Body of pancreas (tissue), 4 donors: ENCODE measurements around the gene ACP7. TPM values are rescaled to one million over a fixed set of nuclear protein-coding genes. Genes with fewer than 3 reads are reported as not detected.

Experiments used
- ATAC-seq: fragments of 150-250 bp; one replicate; pipeline ENCODE4 v1.9.1; 2016
- DNase-seq, 4 donors: peaks; one replicate each; pipeline ENCODE4 v3.0.0-alpha.2; 2019
- H3K27ac ChIP-seq, 4 donors: fragments of 200-600 bp; sonication (generic); 1 replicate in 3 of 4; 2 replicates in 1 of 4; pipeline versions ENCODE4 v1.5.1 to v1.6.1; 2016 to 2019; ENCODE audit warnings: mild to moderate bottlenecking in 1 of 4, mixed read lengths in 1 of 4, moderate library complexity in 1 of 4
- H3K27me3 ChIP-seq, 2 donors: fragments of 200-600 bp; sonication (generic); one replicate each; pipeline ENCODE4 v1.6.0; 2016; ENCODE audit warnings: mild to moderate bottlenecking in 1 of 2
- H3K36me3 ChIP-seq, 2 donors: fragments of 200-600 bp; sonication (generic); replicated peaks in 1 of 2; 2 replicates each; pipeline ENCODE4 v1.5.1; 2016; ENCODE audit warnings: low read depth in 2 of 2; ENCODE audit not compliant: insufficient read depth in 1 of 2
- H3K4me1 ChIP-seq: fragments of 200-600 bp; sonication (generic); one replicate; pipeline ENCODE4 v1.6.0; 2016
- H3K4me3 ChIP-seq, 2 donors: fragments of 200-600 bp; sonication (generic); 1 replicate in 1 of 2; 2 replicates in 1 of 2; pipeline ENCODE4 v1.5.1; 2016 to 2019
- H3K9me3 ChIP-seq, 3 donors: fragments of 200-600 bp; sonication (generic); 1 replicate in 2 of 3; 2 replicates in 1 of 3; pipeline ENCODE4 v1.5.1; 2016
- POLR2A ChIP-seq, 3 donors: fragments of 450-650 bp; IDR thresholded peaks; one replicate each; pipeline ENCODE4 v1.6.1; 2016; ENCODE audit warnings: antibody characterized with exemption in 3 of 3, mild to moderate bottlenecking in 2 of 3
- WGBS, 2 donors: methylation state at CpG; one replicate each; pipeline ENCODE4 v1.1.5; 2017; 5-methylcytosine and 5-hydroxymethylcytosine counted together
- intact Hi-C: fragments of 100-400 bp; cut with DNase I; formaldehyde crosslinking; loops from one replicate; pipeline ENCODE4 v1.15.1; 2023
- total RNA-seq, 2 donors: library from RNA; depleted of rRNA; stranded (reverse); fragments of >200 nt; gene quantifications; one replicate each; pipeline ENCODE4 v1.1.0, GENCODE V29; 2016
- TF ChIP-seq, protein P1 (sequence below), 7 experiments: fragments of 450-650 bp in 4 of 7; fragments of 200-600 bp in 3 of 7; sonication (generic) in 3 of 7; IDR thresholded peaks; one replicate each; pipeline ENCODE4 v1.5.1; 2016 to 2019; ENCODE audit warnings: antibody characterized with exemption in 7 of 7

The ACP7 gene
- total RNA-seq, 2 donors from 2014 or later, result not detected

DNA sequence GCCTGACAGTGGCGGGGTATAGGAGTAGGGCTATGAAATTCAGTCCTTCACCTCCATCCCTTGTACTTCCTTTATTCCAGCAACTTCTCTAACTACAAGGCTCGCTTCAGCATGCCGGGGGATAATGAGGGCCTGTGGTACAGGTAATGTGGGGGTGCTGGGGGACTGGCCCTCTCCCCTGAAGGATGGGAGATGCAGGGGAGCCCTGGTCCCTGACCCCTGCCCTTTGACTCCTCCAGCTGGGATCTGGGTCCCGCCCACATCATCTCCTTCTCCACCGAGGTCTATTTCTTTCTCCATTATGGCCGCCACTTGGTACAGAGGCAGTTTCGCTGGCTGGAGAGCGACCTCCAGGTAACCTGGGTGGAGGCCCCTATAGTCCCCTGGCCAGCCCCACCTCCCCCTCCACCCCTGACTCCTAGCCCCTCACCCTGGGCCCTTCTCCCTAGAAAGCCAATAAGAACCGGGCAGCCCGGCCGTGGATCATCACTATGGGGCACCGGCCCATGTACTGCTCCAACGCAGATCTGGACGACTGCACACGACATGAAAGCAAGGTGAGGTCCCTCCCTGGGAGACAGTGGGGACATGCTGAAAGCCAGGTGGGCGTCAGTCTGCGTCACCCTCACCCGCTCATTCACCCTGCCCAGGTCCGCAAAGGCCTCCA lies 16.5 kb downstream of the ACP7 start:
- WGBS, 2 donors, result 76 to 80% methylated on average over 12 to 17 of the region's 19 CpGs
- Histone ChIP-seq H3K36me3 (no peaks in the 10 kb centered on the region), H3K9me3 (no peaks in the 10 kb centered on the region), H3K4me1 (peaks cover 4% of the 10 kb centered on the region), H3K4me3 (no peak overlapping the region), H3K27me3 (no peaks in the 10 kb centered on the region), H3K27ac (no peak overlapping the region)
- TF ChIP-seq POLR2A (IDR thresholded peaks at IDR 0.05), result no peak
- TF ChIP-seq, protein P1, sequence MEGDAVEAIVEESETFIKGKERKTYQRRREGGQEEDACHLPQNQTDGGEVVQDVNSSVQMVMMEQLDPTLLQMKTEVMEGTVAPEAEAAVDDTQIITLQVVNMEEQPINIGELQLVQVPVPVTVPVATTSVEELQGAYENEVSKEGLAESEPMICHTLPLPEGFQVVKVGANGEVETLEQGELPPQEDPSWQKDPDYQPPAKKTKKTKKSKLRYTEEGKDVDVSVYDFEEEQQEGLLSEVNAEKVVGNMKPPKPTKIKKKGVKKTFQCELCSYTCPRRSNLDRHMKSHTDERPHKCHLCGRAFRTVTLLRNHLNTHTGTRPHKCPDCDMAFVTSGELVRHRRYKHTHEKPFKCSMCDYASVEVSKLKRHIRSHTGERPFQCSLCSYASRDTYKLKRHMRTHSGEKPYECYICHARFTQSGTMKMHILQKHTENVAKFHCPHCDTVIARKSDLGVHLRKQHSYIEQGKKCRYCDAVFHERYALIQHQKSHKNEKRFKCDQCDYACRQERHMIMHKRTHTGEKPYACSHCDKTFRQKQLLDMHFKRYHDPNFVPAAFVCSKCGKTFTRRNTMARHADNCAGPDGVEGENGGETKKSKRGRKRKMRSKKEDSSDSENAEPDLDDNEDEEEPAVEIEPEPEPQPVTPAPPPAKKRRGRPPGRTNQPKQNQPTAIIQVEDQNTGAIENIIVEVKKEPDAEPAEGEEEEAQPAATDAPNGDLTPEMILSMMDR (IDR thresholded peaks at IDR 0.05), result no peak
- ATAC-seq (no peak), DNase-seq (no peak)
- intact Hi-C loops, result no loop called here

DNA sequence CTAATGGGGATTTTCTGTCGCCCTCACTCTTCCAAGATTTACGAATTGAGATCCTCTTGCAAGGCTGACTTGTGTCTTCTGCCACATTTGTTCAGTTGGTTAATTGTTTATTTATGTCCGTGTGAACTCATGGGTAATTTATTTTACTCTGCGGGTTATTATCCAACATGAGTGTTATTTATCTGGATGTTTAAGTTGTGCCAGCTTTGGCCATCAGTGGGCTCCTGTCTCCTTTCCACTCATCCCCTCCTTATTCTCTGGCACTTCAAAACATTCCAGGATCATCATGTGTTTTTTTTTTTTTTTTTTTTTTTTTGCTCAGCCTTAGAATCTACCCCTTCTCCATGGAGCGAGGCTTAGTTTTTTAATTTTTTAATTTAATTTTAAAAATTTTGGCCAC lies 19.0 kb downstream of the ACP7 start:
- Histone ChIP-seq H3K27ac (no peak overlapping the region), H3K9me3 (no peaks in the 10 kb centered on the region), H3K4me1 (peaks cover 4% of the 10 kb centered on the region), H3K36me3 (no peaks in the 10 kb centered on the region), H3K4me3 (no peak overlapping the region), H3K27me3 (no peaks in the 10 kb centered on the region)
- ATAC-seq, result no peak
- intact Hi-C loops, result no loop called here
- no peak for TF ChIP-seq POLR2A (IDR thresholded peaks at IDR 0.05)
- WGBS, 2 donors, result 36 to 54% methylated on average over 5 of the region's 5 CpGs
- DNase-seq, result no peak

DNA sequence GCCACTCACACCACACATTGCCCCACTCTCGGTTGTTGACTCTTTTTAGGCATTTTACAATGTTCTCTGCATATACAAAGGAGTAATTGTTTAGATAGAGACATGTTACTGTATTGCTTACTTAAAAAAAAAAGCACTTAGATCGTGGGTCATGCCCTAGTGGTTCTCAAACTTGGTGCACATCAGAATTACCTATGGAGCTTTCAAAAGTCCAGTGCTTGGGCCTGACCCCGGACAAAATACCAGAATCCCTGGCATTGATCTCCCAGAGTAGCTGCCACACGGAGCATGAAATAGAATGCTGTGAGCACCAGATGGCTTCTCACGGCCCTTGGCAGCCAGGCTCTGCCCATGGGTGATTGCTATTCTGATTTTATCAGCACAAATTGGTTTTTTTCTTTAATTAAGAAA lies 20.0 kb downstream of the ACP7 start:
- H3K4me3 ChIP-seq, result no peak overlapping the region
- intact Hi-C loops, result no loop called here
- TF ChIP-seq, protein P1 (IDR thresholded peaks at IDR 0.05), result no peak
- H3K4me1 ChIP-seq, result no peaks in the 10 kb centered on the region
- no peaks in the 10 kb centered on the region for H3K36me3 ChIP-seq
- 25 to 38% methylated on average over 5 of the region's 5 CpGs for WGBS, 2 donors
- no peaks in the 10 kb centered on the region for H3K27me3 ChIP-seq
- no peaks in the 10 kb centered on the region for H3K9me3 ChIP-seq
- no peak overlapping the region for H3K27ac ChIP-seq
- DNase-seq (no peak), ATAC-seq (no peak)

DNA sequence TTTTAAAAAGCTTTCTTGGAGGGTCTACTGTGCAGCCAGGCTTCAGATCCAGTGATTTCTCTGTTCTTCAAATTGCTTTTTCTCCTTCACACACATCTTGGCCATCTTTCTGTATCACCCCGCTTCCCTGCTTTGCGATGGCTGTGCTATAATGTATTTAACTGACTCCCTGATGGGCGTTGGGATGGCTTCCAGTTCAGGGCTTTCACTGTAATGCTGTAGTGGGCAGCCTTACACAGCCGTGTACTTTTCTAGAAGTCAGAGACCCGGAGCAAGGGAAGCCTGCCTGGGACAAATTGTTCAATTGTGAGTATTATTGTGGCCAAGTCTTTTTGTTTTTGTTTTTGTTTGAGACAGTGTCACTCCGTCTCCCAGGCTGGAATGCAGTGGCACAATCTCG lies 22.0 kb downstream of the ACP7 start:
- DNase-seq, result no peak
- no peaks in the 10 kb centered on the region for H3K27me3 ChIP-seq
- H3K4me1 ChIP-seq, result no peaks in the 10 kb centered on the region
- no peak overlapping the region for H3K27ac ChIP-seq
- TF ChIP-seq, protein P1 (IDR thresholded peaks at IDR 0.05), result no peak
- TF ChIP-seq POLR2A (IDR thresholded peaks at IDR 0.05), result no peak
- H3K9me3 ChIP-seq, result no peaks in the 10 kb centered on the region
- intact Hi-C loops, result no loop called here
- no peak overlapping the region for H3K4me3 ChIP-seq
- ATAC-seq, result no peak
- no peaks in the 10 kb centered on the region for H3K36me3 ChIP-seq
- WGBS, 2 donors, result 46 to 63% methylated on average over 7 of the region's 7 CpGs

DNA sequence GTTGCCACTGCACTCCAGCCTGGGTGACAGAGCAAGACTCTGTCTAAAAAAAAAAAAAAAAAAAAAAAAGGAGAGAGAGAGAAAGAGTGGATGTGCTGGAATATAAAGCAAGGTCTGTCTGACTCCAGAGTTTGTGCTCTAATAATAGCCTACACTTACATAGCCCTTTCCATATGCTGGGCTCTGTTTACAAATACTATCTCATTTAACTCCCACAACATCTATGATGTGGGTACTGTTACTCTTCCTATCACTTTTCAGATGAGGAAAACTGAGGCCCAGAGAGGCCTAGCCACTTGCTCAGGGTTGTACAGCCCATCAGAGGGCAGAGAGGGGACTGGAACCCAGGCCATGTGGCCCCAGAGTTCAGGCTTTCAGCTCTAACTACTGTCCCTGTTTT lies 25.5 kb downstream of the ACP7 start:
- Histone ChIP-seq H3K9me3 (no peaks in the 10 kb centered on the region), H3K4me1 (peaks cover 12% of the 10 kb centered on the region), H3K27ac (no peak overlapping the region), H3K4me3 (no peak overlapping the region), H3K27me3 (no peaks in the 10 kb centered on the region), H3K36me3 (no peaks in the 10 kb centered on the region)
- TF ChIP-seq POLR2A (IDR thresholded peaks at IDR 0.05), result no peak
- TF ChIP-seq, protein P1 (IDR thresholded peaks at IDR 0.05), result no peak
- no peak for DNase-seq
- intact Hi-C loops, result loop anchor here (5.0 kb wide), 1 partner anchor 218 kb away; no protein-coding TSS in a partner anchor
- ATAC-seq, result no peak
